ENCODE results near the gene E2F2.

The E2F2 gene

GRCh38 chr1:23530747-23531561 lies at the start of gene E2F2:
E2F2 (minus strand) TSS chr1:23531233; CDS start chr1:23530793, 440 bp downstream.
- peak; percentile 69 for DNase-seq (ENCODE audit: low read depth)

GRCh38 chr1:23578997-23579363 lies 47.9 kb upstream of the E2F2 start:
- no peak for DNase-seq (ENCODE audit: low read depth)

GRCh38 chr1:23578311-23578996 lies 47.4 kb upstream of the E2F2 start:
- no peak for DNase-seq (ENCODE audit: low read depth)

- DNase-seq (ENCODE audit: low read depth), result no peak
Observed at GRCh38 chr1:23577056-23578004, 46.3 kb upstream of the E2F2 start.

- no peak for DNase-seq (ENCODE audit: low read depth)
Observed at GRCh38 chr1:23576338-23577055, 45.5 kb upstream of the E2F2 start.

- DNase-seq (ENCODE audit: low read depth), result no peak
Observed at GRCh38 chr1:23575226-23575810, 44.3 kb upstream of the E2F2 start.

GRCh38 chr1:23574265-23574754 lies 43.3 kb upstream of the E2F2 start:
- DNase-seq (ENCODE audit: low read depth), result no peak

GRCh38 chr1:23573574-23574182 lies 42.6 kb upstream of the E2F2 start:
- DNase-seq (ENCODE audit: low read depth), result no peak

GRCh38 chr1:23571465-23571864 lies 40.4 kb upstream of the E2F2 start:
- no peak for DNase-seq (ENCODE audit: low read depth)

- DNase-seq (ENCODE audit: low read depth), result no peak
Observed at GRCh38 chr1:23570001-23570691, 39.1 kb upstream of the E2F2 start.

GRCh38 chr1:23568608-23569383 lies 37.8 kb upstream of the E2F2 start:
- DNase-seq (ENCODE audit: low read depth), result no peak

- no peak for DNase-seq (ENCODE audit: low read depth)
Observed at GRCh38 chr1:23567996-23568607, 37.1 kb upstream of the E2F2 start.

GRCh38 chr1:23567629-23567995 lies 36.6 kb upstream of the E2F2 start:
- no peak for DNase-seq (ENCODE audit: low read depth)

- DNase-seq (ENCODE audit: low read depth), result no peak
Observed at GRCh38 chr1:23566304-23566703, 35.3 kb upstream of the E2F2 start.

GRCh38 chr1:23565776-23566175 lies 34.7 kb upstream of the E2F2 start:
- no peak for DNase-seq (ENCODE audit: low read depth)

GRCh38 chr1:23564529-23565122 lies 33.6 kb upstream of the E2F2 start:
- DNase-seq (ENCODE audit: low read depth), result no peak

GRCh38 chr1:23563755-23564374 lies 32.8 kb upstream of the E2F2 start:
- no peak for DNase-seq (ENCODE audit: low read depth)

- no peak for DNase-seq (ENCODE audit: low read depth)
Observed at GRCh38 chr1:23563003-23563402, 32.0 kb upstream of the E2F2 start.

Data from activated T-cell treated with anti-CD3 and anti-CD28 coated beads for 24 hours (primary cell).